GM19468 (cell line): ENCODE results near the gene SLC43A3.

Source experiments
- ATAC-seq: cut with Tn5 transposase; IDR thresholded peaks from one replicate; pipeline ENCODE4 v1.9.1; 2021; ENCODE audit warnings: mild to moderate bottlenecking, moderate library complexity, moderate number of reproducible peaks; ENCODE audit not compliant: unreplicated experiment; ENCODE audit errors: extremely low read depth

The SLC43A3 gene

DNA sequence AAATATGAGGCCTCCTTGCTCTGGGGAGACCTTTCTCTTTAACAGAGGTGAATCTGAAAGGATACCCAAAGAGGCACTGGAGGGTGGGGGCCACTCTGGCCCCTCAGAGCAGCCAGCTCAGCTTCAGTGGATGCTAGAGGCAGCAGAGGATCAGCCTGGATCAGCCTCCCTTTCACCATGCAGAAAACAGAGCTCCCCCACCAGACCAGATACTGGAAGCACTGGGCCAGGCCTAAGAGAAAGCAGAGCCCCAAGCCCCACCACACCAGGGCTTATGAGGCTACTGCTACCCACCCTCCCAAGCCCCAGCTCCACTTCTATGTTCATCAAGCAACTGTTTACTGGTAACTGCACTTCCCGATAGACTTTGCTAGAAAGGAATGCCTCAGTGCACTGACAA is 4.0 kb upstream of the SLC43A3 start:
- ATAC-seq, result no peak

DNA sequence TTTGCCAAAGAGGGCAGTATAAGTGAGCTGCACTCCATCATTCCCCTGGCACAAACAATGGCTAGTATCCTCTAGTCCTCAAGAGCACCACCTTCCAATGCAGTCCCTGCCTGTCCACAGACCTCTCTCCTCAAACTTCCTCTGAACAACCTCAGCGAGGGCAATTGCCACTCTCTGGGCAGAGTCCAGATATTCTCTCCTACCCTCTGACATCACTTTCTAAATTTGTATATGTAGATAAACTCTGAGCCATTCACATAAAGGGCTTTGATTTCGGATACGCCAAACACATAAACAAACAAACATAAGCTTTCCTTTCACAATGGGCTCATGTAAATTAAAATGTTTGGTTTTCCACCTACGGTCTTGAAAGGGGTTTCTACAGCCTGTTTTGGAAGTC is 3.0 kb upstream of the SLC43A3 start:
- ATAC-seq, result no peak

DNA sequence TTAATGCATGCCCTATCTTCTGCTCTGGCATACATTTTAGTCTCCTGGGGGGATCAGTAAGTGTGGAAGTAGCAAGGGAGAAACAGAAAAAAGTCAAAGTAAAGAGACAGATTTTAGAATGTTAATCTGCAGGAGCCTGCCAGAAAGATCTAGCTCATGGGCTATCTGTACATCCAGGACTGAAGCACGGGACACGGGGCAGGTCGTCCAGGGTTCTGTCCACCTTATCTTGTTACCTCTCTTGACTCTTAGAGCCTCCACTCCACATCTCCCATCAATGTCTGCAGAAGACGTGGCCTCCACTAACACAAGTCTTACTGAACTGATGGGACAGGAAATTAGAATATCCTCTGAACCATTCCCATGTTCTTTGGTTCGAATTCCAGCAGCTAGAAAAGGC is 1.7 kb upstream of the SLC43A3 start:
- ATAC-seq, result no peak

DNA sequence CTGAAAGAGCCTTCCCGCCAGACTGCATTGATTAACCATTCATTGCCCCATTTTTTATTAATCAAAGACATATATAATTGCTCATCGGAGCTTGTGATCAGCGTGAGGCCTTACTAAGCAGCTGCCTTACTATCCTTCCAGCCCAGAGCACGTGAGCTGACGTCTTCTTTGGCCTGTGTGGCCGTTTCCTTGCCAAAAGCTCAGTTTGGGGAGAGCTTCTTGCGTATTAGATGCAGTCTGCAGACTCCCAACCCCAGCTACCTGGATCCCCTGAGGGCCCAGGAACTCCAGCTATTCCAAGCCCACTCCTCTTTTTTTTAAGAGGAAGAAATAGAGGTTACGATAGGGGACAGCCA is 784 bp upstream of the SLC43A3 start:
- no peak for ATAC-seq

DNA sequence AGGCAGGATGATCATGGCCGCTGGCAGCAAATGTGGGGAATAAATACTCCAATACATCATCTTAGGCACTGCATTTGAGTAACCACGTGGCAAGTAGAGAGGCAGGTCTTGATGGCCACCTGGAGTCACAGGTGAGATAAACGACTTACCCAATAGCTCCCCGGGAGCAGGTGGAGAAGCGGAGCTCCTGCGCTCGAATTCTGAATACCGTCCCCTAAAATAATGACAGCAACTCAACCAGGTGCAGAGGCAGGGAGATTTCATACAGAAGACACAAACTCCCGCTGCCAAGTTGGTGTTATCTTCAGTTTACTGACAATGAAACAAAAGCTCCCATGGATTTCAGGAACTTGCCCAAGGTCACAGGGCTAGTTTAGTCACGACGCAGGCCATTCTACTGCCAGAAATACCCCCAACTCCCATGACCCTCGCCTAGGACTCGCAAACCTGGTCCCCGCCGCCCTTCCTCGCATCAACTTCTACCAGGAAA is 437 bp downstream of the SLC43A3 start:
- ATAC-seq, result no peak

DNA sequence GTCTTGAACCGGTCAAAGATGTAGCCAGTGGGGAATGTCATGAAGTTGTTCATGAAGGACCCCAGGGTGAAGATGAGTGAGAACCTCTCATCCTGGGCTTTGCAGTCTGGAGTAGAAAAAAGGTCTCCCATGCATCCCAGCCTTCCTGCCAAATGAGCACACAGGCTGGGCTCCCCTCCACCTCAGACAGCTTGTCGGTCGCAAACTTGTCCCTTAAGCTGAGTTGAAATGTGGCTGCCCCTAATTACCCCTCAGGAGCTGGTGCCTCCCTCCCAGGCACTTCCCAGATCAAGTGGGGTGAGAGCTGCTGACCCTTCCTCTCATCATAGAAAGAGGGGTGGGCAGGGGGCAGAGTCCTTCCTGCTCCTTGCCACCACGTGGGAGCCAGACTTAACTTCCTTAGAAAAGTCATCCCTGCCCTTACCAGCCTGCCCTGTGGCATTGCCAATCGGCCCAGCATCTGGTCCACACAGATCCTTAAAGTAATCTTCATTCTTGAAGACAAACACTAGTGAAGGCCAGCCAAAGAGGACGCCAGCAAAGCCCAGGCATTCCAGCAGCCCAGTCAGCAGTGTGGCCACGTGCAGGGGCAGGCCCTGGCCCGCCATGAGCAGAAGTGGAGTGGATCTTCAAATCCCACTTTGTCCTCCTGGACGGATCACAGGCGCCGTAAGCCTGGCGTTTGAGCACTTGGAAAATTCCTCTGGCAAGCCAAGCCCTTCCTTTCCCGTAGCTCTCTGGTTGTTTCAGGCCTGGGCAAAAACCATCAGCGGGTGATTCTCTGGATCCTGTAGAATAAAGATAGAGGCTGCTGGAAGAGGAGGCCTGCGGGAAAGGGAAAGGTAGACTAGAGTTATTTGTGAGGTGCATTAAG is 1.1 kb downstream of the SLC43A3 start:
- no peak for ATAC-seq

DNA sequence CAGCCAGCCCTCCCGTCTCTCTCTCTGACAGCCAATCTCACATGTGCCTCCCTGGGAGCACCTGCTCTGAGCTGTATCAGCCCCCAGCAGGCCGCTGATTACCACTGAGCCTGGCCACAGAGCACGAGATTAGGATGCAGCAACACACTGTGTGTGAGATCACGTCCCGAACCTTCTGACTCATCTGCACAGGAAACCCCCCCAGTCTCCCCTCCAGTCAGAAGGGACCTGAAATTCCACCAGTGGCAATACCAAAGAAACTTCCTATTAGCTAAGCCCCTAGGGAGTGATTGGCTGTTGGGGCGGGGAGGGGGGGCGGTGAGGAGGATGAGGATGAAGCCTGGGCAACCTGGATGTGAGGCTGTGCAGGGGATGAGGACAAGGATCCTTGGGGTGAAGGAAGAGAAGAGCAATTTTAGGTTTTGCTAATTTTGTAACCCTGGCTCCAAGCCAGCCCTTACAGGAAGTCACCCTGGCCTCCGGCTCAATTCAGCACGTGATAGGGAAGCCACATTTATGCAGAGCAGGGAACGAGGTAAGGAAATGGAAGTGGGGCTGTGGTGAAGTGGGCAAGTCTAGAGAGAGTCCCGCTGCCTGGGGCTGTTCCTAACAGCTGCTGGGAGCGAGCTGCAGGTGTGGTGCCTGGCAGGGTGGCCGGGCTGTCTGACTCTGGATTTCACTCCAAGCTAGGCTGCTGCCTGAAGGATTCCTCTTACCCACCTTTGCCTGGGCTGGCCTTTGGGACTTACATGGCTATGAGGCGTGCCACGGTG is 1.9 kb downstream of the SLC43A3 start:
- ATAC-seq, result peak; percentile 96

DNA sequence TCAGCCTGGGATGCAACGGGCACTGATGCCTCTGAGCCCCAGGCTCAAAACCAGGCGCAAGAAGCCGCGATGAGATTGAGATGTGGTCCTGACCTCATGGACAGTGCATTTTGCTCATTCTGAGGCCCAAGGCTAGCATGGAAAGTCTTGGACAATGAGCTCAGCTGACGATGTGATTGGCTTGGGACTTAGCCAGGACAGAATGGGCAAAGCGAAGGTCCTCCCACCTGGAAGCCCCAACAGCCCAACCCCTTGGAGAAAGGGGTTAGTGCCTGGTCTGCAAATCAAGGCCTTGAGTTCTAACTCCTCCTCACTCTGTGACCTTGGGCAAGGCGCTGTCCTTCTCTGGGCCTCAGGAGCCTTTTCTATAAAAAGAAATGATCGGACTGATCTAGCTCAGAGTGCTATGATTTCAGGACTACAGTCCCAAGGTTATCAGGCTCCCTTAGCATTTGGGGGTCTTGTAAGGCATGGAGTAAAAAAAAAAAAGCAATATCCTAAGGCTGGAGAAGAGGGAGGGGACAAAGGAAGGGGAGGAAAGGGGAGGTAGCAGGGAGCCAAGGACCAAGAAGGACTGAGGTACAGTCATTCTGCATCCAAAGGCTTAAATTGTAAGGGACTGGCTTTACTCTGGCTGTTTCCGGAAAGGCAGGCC is 2.7 kb downstream of the SLC43A3 start:
- no peak for ATAC-seq

DNA sequence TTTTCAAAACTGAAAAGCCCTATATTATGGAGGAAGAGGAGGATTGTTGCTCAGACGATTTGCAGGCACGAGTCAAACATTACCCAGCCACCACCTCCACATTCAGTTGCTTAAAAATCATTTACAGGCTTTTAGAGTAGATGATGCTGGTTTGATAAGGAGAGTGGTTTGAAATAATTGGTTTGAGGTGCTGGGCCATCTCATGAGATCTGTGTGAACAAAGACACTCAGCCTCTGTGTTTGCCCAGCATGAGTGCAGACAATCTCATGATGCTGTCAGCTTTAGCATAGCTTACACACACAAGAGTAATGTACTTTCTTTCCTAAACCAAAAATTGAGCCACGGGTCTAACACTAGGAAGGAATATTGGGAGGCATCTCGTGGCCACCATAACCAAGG is 4.3 kb downstream of the SLC43A3 start:
- no peak for ATAC-seq

DNA sequence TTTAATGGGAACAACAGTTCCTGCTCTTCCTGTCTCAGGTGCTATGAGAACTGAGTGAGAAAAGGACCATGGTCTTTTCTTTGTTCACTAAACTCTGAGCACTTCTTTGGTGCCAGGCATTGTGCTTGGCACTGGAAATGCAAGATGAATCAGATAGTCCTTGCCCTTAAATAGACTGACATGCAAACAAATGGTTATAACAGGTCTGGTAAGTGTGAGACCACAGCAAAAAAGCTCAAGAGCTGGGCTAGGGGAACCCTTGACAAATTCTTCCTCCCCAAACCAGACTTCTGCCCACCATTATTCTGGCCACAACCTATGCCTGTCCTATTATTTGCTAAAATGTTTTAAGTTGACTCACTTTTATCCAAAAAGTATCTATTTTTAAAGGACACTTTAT is 5.1 kb downstream of the SLC43A3 start:
- ATAC-seq, result no peak

DNA sequence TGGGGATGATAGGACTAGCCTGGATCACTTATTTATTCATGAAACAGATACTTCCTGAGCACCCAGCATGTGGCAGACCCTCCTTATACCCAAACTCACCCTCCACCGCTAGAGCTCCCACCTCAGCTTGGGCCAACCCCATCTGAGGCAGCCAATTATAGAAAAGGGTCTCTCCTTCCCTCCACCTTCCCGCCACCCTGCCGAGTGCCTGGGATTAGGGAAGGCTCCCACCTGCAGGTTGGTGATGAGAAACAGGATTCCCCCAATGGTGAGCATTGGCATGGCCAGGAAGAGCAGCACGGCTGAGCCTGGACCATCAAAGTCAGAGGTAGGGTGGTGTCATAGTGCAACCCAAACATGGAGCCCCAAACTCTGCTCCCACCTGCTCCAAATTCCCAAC is 5.9 kb downstream of the SLC43A3 start:
- ATAC-seq, result no peak

DNA sequence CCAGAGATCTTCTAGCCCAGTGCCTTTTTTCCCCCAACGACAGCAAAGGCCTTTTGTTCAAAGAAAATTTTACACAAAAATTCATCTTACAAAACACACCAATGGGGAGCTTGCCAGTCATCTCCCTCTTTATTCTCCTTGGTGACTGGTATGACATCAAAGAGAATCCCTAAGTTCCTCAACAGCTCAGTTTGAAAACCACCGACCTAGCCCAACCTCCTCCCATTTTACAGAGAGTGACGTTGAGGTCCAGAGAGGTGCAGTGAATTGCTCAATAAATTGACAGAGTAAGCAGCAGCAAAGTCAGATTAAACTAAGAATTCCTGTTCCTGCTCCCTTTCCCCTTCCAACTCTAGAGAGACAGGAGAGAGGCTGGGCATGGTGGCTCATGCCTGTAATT is 7.8 kb downstream of the SLC43A3 start:
- no peak for ATAC-seq

DNA sequence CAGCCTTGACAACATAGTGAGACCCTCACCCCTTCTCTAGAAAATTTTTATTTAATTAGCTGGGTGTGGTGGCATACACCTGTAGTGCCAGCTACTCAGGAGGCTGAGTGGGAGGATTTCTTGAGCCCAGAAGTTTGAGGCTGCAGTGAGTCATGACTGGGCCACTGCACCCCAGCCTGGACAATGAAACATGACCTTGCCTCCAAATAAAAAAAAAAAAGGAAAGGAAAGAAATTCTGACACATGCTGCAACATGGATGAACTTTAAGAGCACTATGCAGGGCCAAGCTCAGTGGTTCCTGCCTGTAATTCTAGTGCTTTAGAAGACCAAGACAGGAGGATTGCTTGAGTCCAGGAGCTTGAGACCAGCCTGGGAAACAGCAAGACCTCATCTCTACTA is 8.8 kb downstream of the SLC43A3 start:
- ATAC-seq, result no peak

DNA sequence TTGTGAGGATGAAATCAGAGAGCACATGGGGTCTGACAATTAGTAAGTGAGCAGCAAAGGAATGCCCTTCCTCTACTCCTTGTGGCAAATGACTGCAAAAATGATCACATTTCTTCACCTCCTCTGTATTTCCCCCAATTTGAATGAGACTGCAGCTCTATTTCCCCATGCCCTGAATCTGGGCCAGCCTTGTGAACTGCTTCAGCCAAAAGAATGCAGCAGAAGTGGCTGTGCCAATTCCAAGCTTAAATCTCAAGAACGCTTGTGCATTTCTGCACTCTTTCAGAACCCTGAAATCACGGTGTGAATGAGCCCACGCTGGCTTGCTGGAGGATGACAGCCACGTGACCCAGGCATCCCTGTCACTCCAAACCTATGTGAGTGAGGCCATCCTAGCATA is 9.9 kb downstream of the SLC43A3 start:
- ATAC-seq, result no peak

DNA sequence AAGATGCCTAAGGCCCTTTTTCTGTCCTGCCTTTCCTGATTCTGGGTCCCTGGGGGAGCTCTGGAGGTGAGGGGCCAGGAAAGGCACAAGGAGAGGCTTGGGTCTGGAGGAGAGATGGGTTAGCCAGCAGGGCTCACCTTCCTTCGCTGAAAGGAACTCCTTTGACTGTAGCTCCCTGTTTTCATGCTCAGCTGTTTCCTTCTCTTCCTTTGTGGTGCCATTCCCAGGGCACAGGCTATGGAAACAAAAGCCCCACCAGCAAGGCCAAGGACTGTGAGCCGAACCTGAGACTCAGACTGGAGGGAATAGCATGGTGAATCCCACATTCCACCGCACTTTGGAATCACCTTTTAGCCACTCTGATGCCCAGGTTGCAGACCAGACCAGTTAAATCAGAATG is 10.5 kb downstream of the SLC43A3 start:
- no peak for ATAC-seq

DNA sequence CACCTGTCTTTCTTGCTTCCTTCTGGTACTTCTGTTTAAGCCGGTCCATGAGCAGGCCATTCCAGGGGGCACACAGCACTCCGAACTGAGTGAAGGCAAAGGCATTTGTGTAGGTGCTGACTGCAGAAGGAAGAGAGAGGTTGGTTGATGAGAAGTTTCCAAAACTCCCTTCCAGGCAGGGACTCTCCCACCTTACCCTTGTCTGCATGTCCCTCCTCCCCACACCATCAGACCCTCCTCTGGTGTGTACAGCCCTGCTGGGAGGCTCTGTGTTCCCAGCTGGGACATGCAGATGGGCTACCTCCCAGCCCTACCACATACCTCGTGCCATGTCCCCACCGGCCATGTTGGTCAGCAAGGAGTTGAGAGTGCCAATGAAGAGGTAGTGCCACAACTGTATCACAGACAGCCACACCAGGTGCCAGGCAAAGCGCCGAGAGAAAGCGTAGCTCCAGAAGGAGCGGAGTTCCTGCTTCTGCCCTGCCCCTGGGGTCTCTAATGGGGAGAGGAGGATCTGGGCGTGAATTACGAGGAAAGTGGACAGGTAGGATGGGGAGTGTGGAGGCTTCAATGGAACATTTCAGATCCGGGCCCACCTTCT is 12.2 kb downstream of the SLC43A3 start:
- no peak for ATAC-seq

DNA sequence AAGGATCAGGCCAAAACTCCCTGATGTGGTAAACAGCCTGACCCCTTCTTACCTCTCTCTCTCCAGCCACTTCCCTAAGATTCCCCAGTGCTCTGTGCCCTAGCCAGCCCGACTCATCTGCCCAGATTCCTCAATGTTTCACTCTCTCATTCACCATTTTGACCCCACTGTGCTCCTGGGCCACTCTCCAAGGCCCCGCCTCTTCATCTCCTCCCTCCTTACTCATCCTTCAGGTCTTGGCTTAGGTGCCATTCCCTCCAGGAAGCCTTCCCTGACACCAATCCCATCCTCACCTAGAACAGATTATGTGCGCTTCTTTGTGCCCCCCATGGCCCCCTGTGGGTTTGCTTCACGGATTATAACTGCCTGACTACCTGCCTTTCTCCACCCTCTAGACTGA is 13.2 kb downstream of the SLC43A3 start:
- no peak for ATAC-seq

DNA sequence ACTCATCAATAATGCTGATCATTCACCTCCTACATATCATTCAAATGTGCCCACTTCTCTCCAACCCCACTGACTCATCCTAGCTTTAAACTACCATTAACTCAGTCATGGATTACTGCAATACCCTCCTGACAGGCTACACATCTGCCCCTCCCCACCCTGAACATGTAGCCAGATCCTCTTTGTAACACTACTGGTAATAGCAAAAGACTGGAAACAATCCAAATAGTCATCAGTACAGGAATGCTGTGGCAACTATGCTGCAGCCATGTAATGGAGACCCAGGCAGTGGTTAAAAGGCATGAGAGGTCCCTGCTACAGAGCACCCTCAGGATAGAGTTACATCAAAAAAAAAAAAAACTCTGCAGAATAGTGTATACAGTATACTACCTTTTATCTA is 16.6 kb downstream of the SLC43A3 start:
- ATAC-seq, result no peak

DNA sequence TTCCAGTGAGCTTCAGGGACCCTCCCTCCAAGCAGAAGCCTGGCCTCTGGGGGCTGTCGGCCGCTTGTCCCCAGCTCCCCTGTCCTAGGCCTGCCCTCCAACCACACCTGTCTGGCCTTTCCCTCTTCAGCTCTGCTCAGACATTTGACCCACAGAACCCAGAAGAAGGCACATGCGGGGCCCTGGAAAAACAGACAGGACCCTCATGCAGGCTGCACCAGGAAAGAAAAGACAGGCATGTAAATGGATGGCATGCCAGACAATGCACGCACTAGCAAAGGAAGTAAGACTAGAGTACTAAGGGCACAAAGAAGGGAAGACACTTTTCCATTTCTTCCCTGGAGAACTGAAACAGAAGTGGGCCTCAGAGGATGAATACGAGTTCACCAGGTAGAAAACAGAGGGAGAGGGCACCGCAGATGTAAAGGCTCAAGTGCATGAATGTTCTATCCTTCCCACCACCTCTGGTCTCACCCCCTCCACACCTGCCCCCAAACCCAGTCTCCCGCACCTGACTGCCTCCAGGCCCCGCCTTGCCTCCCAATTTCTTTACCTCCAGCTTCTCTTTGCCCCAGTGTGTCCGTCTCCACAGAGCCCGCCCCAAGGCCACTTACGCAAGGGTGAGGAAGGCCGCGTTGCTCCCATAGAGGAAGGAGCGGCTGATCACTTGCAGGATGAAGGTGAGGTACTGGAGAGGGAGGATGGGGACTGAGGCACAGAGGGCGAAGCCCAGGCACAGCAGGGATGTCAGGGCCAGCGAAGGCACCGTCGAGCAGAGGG is 17.4 kb downstream of the SLC43A3 start:
- ATAC-seq, result no peak

DNA sequence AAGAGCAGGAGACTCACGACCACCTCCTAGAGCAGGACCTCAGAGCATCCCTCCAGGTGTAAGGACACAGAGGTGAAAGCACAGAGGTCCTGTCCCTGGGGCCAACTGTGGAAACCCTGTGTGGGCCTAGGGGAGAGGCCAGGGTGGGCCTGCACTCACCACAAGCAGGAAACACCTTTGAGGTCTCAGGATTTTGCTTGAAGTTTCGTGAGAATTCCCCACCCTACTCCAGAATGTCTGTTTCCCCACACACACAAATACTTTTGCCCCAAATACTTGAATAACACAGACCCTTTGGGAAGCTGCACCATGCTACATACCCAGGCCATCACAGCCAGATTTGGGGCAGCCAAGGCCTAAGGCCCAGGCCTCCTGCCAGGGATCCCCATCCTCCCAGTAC is 18.1 kb downstream of the SLC43A3 start:
- no peak for ATAC-seq
